Esophagus squamous epithelium (tissue), 4 donors: ENCODE results near the gene CYP26B1.

Experiments
- POLR2A ChIP-seq, 4 donors: fragments of 450-650 bp; IDR thresholded peaks; one replicate each; pipeline ENCODE4 v1.6.1; 2017; ENCODE audit warnings: antibody characterized with exemption in 4 of 4, mild to moderate bottlenecking in 4 of 4, moderate library complexity in 3 of 4
- TF ChIP-seq, protein P1 (sequence below), 6 experiments: fragments of 450-650 bp in 4 of 6; fragments of 200-600 bp in 2 of 6; sonication (generic) in 2 of 6; IDR thresholded peaks; one replicate each; pipeline ENCODE4 v1.5.1; 2016 to 2019; ENCODE audit warnings: antibody characterized with exemption in 6 of 6, mild to moderate bottlenecking in 4 of 6, moderate library complexity in 4 of 6

GRCh38 chr2:72134997-72135800 lies 12.5 kb downstream of the CYP26B1 start:
- no peak for TF ChIP-seq POLR2A (IDR thresholded peaks at IDR 0.05)
- TF ChIP-seq, protein P1, sequence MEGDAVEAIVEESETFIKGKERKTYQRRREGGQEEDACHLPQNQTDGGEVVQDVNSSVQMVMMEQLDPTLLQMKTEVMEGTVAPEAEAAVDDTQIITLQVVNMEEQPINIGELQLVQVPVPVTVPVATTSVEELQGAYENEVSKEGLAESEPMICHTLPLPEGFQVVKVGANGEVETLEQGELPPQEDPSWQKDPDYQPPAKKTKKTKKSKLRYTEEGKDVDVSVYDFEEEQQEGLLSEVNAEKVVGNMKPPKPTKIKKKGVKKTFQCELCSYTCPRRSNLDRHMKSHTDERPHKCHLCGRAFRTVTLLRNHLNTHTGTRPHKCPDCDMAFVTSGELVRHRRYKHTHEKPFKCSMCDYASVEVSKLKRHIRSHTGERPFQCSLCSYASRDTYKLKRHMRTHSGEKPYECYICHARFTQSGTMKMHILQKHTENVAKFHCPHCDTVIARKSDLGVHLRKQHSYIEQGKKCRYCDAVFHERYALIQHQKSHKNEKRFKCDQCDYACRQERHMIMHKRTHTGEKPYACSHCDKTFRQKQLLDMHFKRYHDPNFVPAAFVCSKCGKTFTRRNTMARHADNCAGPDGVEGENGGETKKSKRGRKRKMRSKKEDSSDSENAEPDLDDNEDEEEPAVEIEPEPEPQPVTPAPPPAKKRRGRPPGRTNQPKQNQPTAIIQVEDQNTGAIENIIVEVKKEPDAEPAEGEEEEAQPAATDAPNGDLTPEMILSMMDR (IDR thresholded peaks at IDR 0.05) = no peak
